Peyer's patch (tissue), 4 donors: ENCODE measurements around the gene ZNF710.

Experiments used
- POLR2A ChIP-seq, 2 donors: fragments of 450-650 bp; IDR thresholded peaks; one replicate each; pipeline ENCODE4 v1.5.1; 2017; ENCODE audit warnings: antibody characterized with exemption in 2 of 2, mild to moderate bottlenecking in 2 of 2, moderate library complexity in 2 of 2
- TF ChIP-seq, protein P1 (sequence below), 6 experiments: fragments of 450-650 bp in 4 of 6; fragments of 200-600 bp in 2 of 6; sonication (generic) in 1 of 6; IDR thresholded peaks; one replicate each; pipeline ENCODE4 v1.5.1; 2017 to 2019; ENCODE audit warnings: antibody characterized with exemption in 6 of 6, mild to moderate bottlenecking in 3 of 6, moderate library complexity in 1 of 6

DNA sequence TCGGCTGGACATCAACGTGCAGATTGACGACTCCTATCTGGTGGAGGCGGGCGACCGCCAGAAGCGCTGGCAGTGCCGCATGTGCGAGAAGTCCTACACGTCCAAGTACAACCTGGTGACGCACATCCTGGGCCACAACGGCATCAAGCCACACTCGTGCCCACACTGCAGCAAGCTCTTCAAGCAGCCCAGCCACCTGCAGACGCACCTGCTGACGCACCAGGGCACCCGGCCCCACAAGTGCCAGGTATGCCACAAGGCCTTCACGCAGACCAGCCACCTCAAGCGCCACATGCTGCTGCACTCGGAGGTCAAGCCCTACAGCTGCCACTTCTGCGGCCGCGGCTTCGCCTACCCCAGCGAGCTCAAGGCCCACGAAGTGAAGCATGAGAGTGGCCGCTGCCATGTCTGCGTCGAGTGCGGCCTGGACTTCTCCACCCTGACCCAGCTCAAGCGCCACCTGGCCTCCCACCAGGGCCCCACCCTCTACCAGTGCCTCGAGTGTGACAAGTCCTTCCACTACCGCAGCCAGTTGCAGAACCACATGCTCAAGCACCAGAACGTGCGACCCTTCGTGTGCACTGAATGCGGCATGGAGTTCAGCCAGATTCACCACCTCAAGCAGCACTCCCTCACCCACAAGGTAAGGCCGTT lies 67.0 kb downstream of the ZNF710 start:
- TF ChIP-seq, protein P1, sequence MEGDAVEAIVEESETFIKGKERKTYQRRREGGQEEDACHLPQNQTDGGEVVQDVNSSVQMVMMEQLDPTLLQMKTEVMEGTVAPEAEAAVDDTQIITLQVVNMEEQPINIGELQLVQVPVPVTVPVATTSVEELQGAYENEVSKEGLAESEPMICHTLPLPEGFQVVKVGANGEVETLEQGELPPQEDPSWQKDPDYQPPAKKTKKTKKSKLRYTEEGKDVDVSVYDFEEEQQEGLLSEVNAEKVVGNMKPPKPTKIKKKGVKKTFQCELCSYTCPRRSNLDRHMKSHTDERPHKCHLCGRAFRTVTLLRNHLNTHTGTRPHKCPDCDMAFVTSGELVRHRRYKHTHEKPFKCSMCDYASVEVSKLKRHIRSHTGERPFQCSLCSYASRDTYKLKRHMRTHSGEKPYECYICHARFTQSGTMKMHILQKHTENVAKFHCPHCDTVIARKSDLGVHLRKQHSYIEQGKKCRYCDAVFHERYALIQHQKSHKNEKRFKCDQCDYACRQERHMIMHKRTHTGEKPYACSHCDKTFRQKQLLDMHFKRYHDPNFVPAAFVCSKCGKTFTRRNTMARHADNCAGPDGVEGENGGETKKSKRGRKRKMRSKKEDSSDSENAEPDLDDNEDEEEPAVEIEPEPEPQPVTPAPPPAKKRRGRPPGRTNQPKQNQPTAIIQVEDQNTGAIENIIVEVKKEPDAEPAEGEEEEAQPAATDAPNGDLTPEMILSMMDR (IDR thresholded peaks at IDR 0.05), result no peak
- no peak for TF ChIP-seq POLR2A (IDR thresholded peaks at IDR 0.05)
